NB4 (cell line): ENCODE measurements around the gene COL6A2.
"Not testable (repeated sequence)": the region's sequence is repeated elsewhere in the genome, so short reads cannot be mapped to it uniquely, and the experiment has no call there.

Experiments used
- DNase-seq: peaks from one replicate; pipeline ENCODE4 v3.0.0; 2010; ENCODE audit warnings: low read depth
- H3K4me3 ChIP-seq: one replicate; pipeline ENCODE4 v1.5.1; 2011; ENCODE audit warnings: mild to moderate bottlenecking, low read depth, low read length, moderate library complexity
- CTCF ChIP-seq: IDR thresholded peaks from one replicate; pipeline ENCODE4 v1.5.1; 2012; ENCODE audit warnings: low read depth, low read length
- MAX ChIP-seq: IDR thresholded peaks from 2 replicates; pipeline ENCODE4 v1.6.1; 2011; ENCODE audit warnings: low read depth, low read length
- MYC ChIP-seq: IDR thresholded peaks from 2 replicates; pipeline ENCODE4 v1.6.1; 2011; ENCODE audit warnings: low read depth, low read length
- POLR2A ChIP-seq: IDR thresholded peaks from 2 replicates; pipeline ENCODE4 v1.6.1; 2011; ENCODE audit warnings: mild to moderate bottlenecking; ENCODE audit not compliant: insufficient read length; ENCODE audit errors: extremely low read depth

COL6A2 gene

DNA sequence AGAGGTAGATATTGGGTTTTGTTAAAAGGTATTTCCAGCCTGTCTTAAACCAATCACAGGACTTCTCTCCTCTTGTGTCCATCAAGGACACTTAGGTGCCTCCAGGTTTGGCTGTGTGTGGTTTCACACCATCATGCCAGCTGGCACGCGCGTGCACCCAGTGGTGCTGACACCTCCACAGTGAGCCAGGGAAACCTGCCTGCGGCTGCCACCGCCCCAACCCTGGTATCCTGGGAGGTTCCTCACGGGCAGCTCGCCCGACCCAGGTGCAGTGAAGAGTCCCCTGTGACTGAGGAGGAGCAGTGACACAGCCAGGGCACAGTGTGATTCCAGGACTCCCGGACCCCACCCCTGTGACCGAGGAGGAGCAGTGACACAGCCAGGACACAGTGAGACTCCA lies 13.2 kb upstream of the COL6A2 start:
- no peak overlapping the region for H3K4me3 ChIP-seq
- no peak for TF ChIP-seq MYC
- no peak for TF ChIP-seq MAX
- no peak for TF ChIP-seq POLR2A
- TF ChIP-seq CTCF: no peak
- no peak for DNase-seq

- not testable (repeated sequence) for DNase-seq, H3K4me3 ChIP-seq
Observed at GRCh38 chr21:46085259-46085658, 12.7 kb upstream of the COL6A2 start.

DNA sequence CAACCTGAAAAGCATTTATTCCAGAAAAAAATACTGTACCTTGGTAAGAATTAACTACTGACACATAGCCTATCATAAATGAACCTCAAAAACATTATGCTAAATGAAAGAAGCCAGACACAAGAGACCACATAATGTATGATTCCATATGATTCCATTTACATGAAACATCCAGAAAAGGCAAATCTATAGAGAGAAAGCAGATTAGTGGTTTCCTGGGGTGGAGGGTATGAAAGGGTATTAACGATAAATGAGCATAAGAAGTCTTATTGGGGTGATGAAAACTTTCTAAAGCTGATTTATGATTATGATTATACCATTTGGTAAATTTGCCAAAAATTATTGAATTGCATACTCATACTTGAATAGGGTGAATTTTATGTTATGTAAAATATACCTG lies 10.3 kb upstream of the COL6A2 start:
- H3K4me3 ChIP-seq: no peak overlapping the region
- DNase-seq: no peak
- TF ChIP-seq MYC (no peak), MAX (no peak), POLR2A (no peak), CTCF (no peak)

DNA sequence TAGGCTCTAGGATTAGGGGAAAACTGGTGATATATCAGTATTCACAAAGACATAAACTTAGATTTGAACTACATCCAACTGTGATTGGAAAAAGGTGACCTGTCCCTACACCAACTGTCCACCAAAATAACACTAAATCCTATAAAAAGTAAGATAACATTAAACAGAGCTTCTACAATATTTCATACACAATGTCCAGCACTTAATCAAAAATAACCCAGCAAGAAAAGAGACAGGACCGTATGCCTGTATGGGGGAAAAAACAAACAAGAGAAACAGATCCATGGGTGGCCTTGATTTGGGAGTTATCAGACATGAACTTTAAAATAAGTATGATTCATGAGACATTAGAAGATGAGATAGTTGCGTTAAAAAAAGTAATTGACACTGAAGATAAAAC lies 9.7 kb upstream of the COL6A2 start:
- no peak overlapping the region for H3K4me3 ChIP-seq
- DNase-seq: no peak

DNA sequence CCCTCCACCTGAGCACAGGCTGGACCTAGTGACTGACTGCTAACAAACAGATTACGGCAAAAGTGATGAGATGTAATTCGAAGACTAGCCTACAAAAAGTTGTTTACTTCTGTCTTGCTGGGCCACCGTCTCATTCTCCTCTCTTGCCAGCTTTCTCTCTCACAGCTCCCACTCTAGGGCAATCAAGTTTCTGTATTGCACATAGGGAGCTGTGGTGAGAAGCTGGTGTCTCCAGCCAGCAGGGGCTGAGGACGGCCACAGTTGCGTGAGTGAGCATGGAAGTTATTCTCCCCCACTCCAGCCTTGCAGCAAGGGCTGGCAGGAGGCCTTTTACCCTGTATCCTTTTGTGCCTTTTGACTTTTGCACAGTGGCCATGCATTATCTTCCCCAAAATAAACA lies 8.6 kb upstream of the COL6A2 start:
- no peak for DNase-seq
- H3K4me3 ChIP-seq: no peak overlapping the region
- TF ChIP-seq POLR2A: no peak
- TF ChIP-seq MAX: no peak
- TF ChIP-seq CTCF: no peak
- no peak for TF ChIP-seq MYC

More for the DNA sequence above, 9.7 kb upstream of the COL6A2 start:
- no peak for TF ChIP-seq MYC
- TF ChIP-seq CTCF: no peak

DNA sequence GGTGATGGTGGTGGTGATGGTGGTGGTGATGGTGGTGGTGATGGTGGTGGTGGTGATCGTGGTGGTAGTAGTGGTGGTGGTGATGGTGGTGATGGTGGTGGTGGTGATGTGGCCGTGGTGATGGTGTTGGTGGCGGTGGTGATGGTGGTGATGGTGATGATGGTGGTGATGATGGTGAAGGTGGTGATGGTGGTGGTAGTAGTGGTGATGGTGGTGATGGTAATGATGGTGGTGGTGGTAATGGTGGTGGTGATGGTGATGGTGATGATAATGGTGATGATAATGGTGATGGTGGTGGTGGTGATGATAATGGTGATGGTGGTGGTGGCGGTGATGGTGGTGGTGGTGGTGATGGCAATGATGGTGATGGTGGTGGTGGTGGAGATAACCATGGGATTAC lies 6.8 kb upstream of the COL6A2 start:
- TF ChIP-seq MYC: no peak
- TF ChIP-seq CTCF: no peak
- TF ChIP-seq POLR2A: no peak
- no peak for TF ChIP-seq MAX
- H3K4me3 ChIP-seq: no peak overlapping the region
- DNase-seq: no peak
